ACHN (cell line): ENCODE results near the gene EGFR.

Source experiments
- DNase-seq: peaks from one replicate; pipeline ENCODE4 v3.0.0-alpha.2; 2015
- in situ Hi-C: cut with HindIII; loops from 2 replicates; pipeline ENCODE4 v1.10.0; 2017; ENCODE audit warnings: low sequenced_read_pairs, low pct_ligation_motif_present, low pct_unique_long_range_greater_than_20kb

EGFR gene

GRCh38 chr7:55018361-55019190, at the start of gene EGFR:
TSS of gene EGFR (plus strand) at chr7:55019017. CDS start at chr7:55019278, 261 bp downstream.
- in situ Hi-C loops: no loop called here
- DNase-seq: peak; percentile 85

- DNase-seq: no peak
- in situ Hi-C loops: no loop called here
These were observed 49.4 kb upstream of the EGFR start for GRCh38 chr7:54969208-54969967.

- in situ Hi-C loops: no loop called here
- DNase-seq: no peak
These were observed 46.0 kb upstream of the EGFR start for GRCh38 chr7:54972733-54973294.

DNA sequence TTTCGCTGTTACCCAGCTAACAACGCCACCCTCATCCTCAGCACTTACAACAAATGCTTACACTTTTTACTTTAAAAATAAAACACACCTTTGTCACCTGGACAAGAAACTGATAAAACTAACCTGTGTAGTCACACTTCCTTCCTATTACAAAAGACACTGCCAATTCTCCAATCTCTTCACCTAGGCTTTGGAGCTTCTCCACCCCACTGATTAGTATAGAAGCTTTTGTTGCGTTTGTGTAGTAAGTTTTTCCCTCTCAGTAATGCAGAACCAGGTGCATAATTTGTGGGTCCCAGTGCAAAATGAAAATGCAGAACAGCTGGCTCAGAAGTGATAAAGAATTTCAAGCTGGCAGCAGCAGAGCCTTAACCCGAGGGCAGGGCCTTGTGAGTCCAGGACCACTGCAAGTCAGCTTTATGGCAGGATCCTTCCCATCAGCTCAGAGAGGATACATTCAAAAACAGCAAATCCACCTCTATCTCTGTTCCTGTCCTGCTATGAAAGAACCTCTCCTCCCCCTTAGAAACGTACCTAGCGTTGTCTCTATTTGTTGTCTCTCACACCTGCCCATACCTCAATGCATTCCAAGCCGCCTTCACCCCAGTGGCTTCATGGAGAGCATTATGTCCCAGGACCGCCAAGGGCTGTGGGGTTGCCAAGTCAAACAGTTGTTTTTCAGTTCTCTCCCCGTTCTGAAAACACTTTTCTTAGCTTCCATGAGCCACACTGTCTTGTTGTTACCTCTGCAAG, 40.3 kb upstream of the EGFR start:
- in situ Hi-C loops: no loop called here

GRCh38 chr7:54980521-54980920, 38.3 kb upstream of the EGFR start:
- no peak for DNase-seq
- in situ Hi-C loops: no loop called here

More for the DNA sequence above, 40.3 kb upstream of the EGFR start:
- DNase-seq: no peak

DNA sequence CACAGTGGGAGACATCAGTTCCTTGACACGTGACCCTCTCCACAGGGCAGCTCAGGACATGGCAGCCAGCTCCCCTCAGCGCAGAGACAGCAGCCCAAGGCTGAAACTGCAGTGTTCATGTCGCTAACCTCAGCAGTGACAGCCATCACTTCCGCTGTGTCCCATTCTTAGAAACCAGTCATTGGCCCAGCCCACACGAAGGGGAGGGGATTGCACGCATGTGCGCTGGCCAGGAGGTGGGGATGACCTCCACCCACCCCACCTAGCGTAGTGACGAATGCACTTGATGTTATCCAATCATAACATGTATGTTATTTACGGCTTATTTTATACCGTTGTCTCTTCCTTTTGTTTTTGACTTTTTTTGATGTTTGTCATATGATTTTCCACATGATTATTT, 36.9 kb upstream of the EGFR start:
- in situ Hi-C loops: no loop called here
- no peak for DNase-seq

- no peak for DNase-seq
- in situ Hi-C loops: no loop called here
These were observed 33.1 kb upstream of the EGFR start for GRCh38 chr7:54985426-54986330.

DNA sequence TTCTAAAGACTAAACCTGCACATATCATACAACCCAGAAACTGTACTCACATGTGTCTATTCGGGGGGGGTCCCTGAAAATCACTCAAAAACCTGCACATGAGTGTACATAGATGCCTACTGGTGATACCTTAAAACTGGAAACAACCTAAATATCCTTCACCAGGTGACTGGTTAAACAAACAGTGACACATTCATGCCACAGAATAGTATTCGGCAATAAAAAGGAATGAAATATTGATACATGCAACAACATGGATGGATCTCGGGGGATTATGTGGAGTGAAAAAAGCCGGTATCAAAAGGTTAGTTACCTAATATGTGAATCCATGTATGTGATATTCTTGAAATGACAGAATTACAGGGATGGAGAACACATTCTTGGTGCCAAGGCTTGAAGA, 32.1 kb upstream of the EGFR start:
- in situ Hi-C loops: no loop called here
- DNase-seq: no peak

GRCh38 chr7:54987772-54988171, 31.0 kb upstream of the EGFR start:
- DNase-seq: no peak
- in situ Hi-C loops: no loop called here

DNA sequence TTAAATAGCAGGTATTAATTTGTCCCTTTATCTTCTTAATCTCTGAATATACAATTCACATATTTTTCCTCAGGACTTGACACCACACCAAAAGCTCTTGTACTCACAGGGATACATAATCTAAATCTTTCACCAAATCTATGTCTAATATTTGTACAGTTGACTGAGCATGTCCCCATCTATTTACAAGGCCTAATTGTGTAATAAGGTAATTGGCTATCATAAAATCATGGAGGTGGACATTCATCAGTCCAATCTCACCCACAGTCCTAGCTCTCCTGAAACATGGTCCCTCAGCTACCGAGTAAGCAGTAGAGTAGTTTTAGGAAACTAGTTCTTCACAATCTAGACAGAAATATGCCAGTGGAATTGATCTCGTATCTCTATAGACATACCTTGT, 30.3 kb upstream of the EGFR start:
- in situ Hi-C loops: no loop called here
- DNase-seq: no peak

DNA sequence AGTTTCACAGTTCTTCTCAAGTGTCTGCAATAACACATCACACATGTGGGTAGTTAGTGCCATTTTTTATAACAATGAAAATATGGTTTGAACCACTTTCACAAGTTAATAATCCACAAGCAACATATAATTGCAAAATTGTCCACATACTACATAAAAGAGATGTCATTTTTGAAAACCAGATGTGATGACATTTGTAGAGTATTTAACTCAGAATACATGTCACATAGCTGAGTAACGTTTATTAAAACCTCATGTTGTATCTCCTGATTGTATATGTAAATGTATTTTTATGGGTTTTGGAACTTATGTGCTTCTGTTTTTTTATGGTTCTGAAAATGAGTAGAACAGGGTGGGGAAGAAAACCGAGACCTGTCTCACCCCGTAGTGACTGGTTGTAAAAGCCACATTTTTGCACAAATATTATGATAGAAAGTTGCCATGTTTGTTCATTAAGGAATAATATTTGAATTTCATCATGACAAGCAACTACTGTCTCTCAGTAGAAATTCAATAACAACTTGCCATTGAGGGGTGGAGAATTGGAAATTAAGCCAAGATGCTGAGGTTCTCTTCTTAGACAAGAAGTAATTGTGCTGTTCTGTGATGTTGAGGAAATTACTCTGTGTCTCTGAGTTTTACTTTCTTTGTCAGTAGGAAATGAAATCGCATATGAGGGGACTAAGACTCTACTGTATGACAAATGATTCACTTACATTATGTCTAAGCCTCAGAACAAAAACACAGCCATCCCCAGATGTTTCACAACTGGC, 29.2 kb upstream of the EGFR start:
- no peak for DNase-seq
- in situ Hi-C loops: no loop called here

- DNase-seq: no peak
- in situ Hi-C loops: no loop called here
These were observed 27.5 kb upstream of the EGFR start for GRCh38 chr7:54991341-54991740.

GRCh38 chr7:54992871-54993475, 25.8 kb upstream of the EGFR start:
- DNase-seq: no peak
- in situ Hi-C loops: no loop called here

DNA sequence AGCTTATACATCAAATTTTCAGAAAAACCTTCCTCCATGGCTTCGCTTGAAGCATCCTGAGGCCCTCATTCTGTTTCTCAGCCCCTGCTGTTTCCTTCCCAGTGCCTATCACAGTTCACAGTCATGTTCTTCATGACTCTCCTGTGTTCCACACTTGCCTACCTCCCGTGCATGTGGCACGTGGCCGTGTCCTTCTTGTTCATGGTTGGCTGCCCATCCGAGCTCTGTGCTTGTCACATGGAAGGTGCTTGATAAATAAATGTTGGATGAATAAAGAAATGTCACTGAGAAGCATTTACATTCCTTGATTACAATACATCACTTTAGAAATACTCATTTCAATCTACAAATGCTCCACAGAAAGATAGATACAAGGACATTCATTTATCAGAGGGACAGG, 23.7 kb upstream of the EGFR start:
- DNase-seq: no peak
- in situ Hi-C loops: no loop called here

GRCh38 chr7:54995610-54996363, 23.0 kb upstream of the EGFR start:
- peak; percentile 51 for DNase-seq
- in situ Hi-C loops: no loop called here

DNA sequence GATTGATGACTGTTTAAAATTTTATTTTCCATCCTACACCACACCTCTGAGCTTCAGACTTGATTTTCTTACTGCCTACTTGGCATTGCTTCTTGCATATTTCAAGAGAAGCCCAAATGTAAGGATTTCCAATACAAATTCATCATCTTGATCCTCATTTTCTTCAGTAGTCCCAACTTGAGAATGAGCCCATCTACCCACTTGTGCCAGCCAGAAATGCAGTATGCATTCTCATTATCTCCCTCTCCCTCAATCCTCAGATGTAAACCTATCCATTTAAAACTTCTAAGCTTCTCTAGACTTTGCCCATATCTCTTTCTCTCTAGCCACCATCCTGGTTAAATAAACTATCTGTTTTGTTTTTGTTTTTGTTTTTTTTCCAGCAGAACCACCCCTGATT, 22.4 kb upstream of the EGFR start:
- in situ Hi-C loops: no loop called here

More for the DNA sequence above, 22.4 kb upstream of the EGFR start:
- no peak for DNase-seq
